GM12874 (cell line): Measurements from ENCODE around the gene PIK3C2G.

Experiments used
- TF ChIP-seq, protein P1 (sequence below): IDR thresholded peaks from 2 replicates; pipeline ENCODE4 v1.5.1; 2011; ENCODE audit warnings: low read depth, mild to moderate bottlenecking, control low read depth, low read length, moderate library complexity; ENCODE audit not compliant: insufficient read depth

Gene PIK3C2G

DNA sequence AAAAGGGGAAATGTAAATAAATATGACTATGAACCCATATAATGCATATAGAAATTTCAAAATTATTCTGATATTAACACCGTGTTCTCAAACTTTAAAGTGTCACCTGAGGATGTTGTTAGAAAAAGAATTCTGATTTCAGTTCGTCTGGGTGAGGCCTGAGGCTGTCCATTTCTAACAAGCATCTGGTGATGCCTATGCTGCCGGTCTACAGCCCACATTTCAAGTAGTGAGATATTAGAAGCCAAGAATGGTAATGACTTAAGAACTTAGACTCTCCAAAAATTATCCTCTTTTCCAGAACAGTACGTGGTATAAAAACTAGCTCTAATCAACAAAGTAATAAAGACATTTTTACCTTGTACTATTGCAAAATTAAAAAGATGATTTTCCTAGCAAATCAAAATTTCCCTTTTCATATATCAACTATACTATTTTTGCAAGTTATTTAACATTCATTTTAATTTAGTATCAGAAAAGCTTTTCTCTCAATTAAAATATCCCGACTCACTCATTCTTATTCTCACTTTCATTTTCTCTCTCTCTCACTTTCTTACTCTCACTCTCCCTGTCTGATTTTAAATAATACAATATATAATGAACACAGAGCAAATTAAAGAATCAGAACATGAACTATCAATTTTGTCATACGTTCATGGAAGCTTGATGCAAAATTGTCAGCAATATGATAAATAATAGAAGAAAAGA, 35.0 kb downstream of the PIK3C2G start:
- TF ChIP-seq, protein P1, sequence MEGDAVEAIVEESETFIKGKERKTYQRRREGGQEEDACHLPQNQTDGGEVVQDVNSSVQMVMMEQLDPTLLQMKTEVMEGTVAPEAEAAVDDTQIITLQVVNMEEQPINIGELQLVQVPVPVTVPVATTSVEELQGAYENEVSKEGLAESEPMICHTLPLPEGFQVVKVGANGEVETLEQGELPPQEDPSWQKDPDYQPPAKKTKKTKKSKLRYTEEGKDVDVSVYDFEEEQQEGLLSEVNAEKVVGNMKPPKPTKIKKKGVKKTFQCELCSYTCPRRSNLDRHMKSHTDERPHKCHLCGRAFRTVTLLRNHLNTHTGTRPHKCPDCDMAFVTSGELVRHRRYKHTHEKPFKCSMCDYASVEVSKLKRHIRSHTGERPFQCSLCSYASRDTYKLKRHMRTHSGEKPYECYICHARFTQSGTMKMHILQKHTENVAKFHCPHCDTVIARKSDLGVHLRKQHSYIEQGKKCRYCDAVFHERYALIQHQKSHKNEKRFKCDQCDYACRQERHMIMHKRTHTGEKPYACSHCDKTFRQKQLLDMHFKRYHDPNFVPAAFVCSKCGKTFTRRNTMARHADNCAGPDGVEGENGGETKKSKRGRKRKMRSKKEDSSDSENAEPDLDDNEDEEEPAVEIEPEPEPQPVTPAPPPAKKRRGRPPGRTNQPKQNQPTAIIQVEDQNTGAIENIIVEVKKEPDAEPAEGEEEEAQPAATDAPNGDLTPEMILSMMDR: no peak

DNA sequence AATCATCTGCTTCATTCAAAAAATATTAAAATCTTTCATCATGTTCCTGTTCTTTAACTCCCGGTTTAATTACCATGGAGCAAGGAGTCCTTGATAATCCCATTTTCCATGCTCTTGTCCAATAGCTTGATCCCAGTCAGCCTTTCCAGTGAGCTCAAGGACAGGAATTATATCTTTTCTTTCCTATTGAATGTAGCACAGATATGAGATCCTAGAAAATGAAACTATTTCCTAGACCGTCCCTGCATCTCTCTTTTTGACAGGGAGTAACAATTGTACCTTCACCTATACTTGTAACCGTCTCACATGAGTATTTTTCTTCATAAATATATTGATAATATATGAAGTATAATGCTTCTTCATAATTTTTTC, 35.6 kb downstream of the PIK3C2G start:
- TF ChIP-seq, protein P1: no peak

- TF ChIP-seq, protein P1: no peak
Measured at GRCh38 chr12:18297902-18298301, 36.6 kb downstream of the PIK3C2G start.

- TF ChIP-seq, protein P1: no peak
Measured at GRCh38 chr12:18302809-18303430, 41.6 kb downstream of the PIK3C2G start.

DNA sequence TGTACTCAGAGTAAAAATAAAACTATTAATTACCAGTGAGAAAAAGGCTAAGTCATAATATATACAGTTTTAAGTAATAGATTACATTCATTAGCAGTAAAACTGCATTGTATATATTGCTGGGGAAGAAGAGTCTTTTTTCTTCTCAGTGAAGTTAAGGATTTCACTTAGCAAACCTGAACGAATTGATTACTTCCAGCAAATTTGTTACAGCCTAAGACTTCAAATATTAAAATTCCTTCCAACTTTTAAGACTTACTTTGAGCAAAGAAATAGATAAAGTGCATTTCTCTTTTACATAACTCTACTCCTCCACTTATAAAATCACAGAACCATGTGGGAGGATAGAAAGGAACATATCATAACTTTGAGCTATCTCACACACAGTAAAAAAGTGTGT, 43.3 kb downstream of the PIK3C2G start:
- TF ChIP-seq, protein P1: no peak

GRCh38 chr12:18306311-18306710, 45.0 kb downstream of the PIK3C2G start:
- TF ChIP-seq, protein P1: no peak

DNA sequence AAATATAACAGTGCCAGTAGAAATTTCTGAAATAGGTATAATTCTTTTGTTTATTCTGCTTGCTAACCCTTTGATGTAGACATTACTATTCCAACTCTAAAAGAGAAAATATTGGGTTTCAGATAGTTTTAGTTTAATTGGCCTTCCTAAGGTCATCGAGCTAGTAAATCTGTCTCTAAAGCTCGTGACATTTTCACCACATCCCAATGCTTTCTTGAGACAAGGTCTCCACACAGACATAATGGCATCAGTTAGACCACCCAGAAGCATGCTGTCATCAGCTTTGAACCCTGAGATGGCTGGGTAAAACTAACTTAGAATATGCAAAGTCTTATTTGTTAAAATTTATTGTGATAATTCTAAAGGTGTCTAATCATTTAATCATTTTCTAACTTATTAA, 52.0 kb downstream of the PIK3C2G start:
- TF ChIP-seq, protein P1: no peak
